OCI-LY7 (cell line): ENCODE data around the gene CCDC51. TPM values are rescaled to one million over a fixed set of nuclear protein-coding genes. Genes with fewer than 3 reads are reported as not detected.

ENCODE experiments used
- BruUV-seq: library from RNA; stranded (reverse); fragments of 400-500 nt; replicated peaks from 2 replicates; lab custom pipeline; 2021; lab: Mats Ljungman, UMichigan
- CTCF ChIA-PET: fragments of 300-600 bp; sonication (Branson Sonifier 250); formaldehyde crosslinking; loops from one replicate; lab custom pipeline; 2022; ENCODE audit warnings: antibody characterized with exemption; ENCODE audit not compliant: unreplicated experiment; lab: Charles Lee
- POLR2A ChIA-PET: fragments of 300-600 bp; sonication (Branson Sonifier 250); formaldehyde crosslinking; loops from one replicate; lab custom pipeline; 2022; ENCODE audit warnings: antibody characterized with exemption; lab: Charles Lee
- DNase-seq: peaks from one replicate; pipeline ENCODE4 v3.0.0-alpha.2; 2015; ENCODE audit warnings: low spot score
- H2AFZ ChIP-seq: fragments of 200-600 bp; sonication (generic), shearing (Covaris generic); 2 replicates; pipeline ENCODE4 v1.6.1; 2014; ENCODE audit warnings: mild to moderate bottlenecking, antibody characterized with exemption, low read length, moderate library complexity
- H3K27ac ChIP-seq: fragments of 200-600 bp; sonication (generic); 2 replicates; pipeline ENCODE4 v1.5.1; 2014; ENCODE audit warnings: mixed run types, low read depth, mild to moderate bottlenecking, moderate library complexity, low read length, inconsistent platforms; ENCODE audit not compliant: poor library complexity, severe bottlenecking
- H3K36me3 ChIP-seq: fragments of 200-600 bp; sonication (generic); 2 replicates; pipeline ENCODE4 v1.6.1; 2014; ENCODE audit warnings: mild to moderate bottlenecking, antibody characterized with exemption, low read length, moderate library complexity, mixed read lengths; ENCODE audit not compliant: insufficient read depth
- H3K4me1 ChIP-seq: fragments of 200-600 bp; sonication (generic); 2 replicates; pipeline ENCODE4 v1.5.1; 2014; ENCODE audit warnings: mild to moderate bottlenecking, low read length; ENCODE audit not compliant: insufficient read depth, poor library complexity, severe bottlenecking
- H3K4me2 ChIP-seq: fragments of 200-600 bp; sonication (generic); 2 replicates; pipeline ENCODE4 v1.6.1; 2014; ENCODE audit warnings: mild to moderate bottlenecking, low read length
- H3K4me3 ChIP-seq: fragments of 200-600 bp; sonication (generic); 2 replicates; pipeline ENCODE4 v1.5.1; 2014; ENCODE audit warnings: mild to moderate bottlenecking, low read depth, low read length; ENCODE audit not compliant: poor library complexity, severe bottlenecking
- H3K79me2 ChIP-seq: fragments of 200-600 bp; sonication (generic); 2 replicates; pipeline ENCODE4 v1.6.1; 2016; ENCODE audit warnings: low read depth, mild to moderate bottlenecking, low read length, moderate library complexity, mixed read lengths; ENCODE audit not compliant: insufficient read depth
- H3K9me2 ChIP-seq: fragments of 200-600 bp; sonication (generic); 2 replicates; pipeline ENCODE4 v1.6.1; 2016; ENCODE audit warnings: mild to moderate bottlenecking, low read length, mixed read lengths; ENCODE audit not compliant: insufficient read depth
- H3K9me3 ChIP-seq: fragments of 200-600 bp; sonication (generic); 2 replicates; pipeline ENCODE4 v1.6.1; 2014; ENCODE audit warnings: mild to moderate bottlenecking, mixed run types, low read length, mixed read lengths
- H4K20me1 ChIP-seq: fragments of 200-600 bp; sonication (generic); 2 replicates; pipeline ENCODE4 v1.6.1; 2014; ENCODE audit warnings: mild to moderate bottlenecking, antibody characterized with exemption, low read length, moderate library complexity, mixed read lengths; ENCODE audit not compliant: insufficient read depth
- EZH2phosphoT487 ChIP-seq: fragments of 200-600 bp; sonication (generic); IDR thresholded peaks from 2 replicates; pipeline ENCODE4 v1.6.1; 2018; ENCODE audit warnings: low read depth, borderline replicate concordance, mild to moderate bottlenecking, mixed run types, antibody characterized with exemption, low read length, moderate library complexity, mixed read lengths
- intact Hi-C: fragments of 100-400 bp; cut with micrococcal nuclease; formaldehyde crosslinking; loops from one replicate; pipeline ENCODE4 v1.10.0; 2022; ENCODE audit not compliant: unreplicated experiment
- total RNA-seq, 2 experiments: library from RNA; depleted of rRNA in 1 of 2; stranded (reverse); fragments of >200 nt in 1 of 2; shearing (Covaris generic) in 1 of 2; gene quantifications; 2 replicates each; pipeline ENCODE4 v1.2.3, GENCODE V29; 2014 to 2022
- TF ChIP-seq, protein P1 (sequence below): fragments of 200-600 bp; sonication (generic); conservative IDR thresholded peaks from 2 replicates; pipeline ENCODE4 v1.5.1; 2014; ENCODE audit warnings: mild to moderate bottlenecking, antibody characterized with exemption, low read length, moderate library complexity, mixed read lengths

The CCDC51 gene
- total RNA-seq, 2 experiments from 2014 or later: 23.0 to 24.9 TPM

DNA sequence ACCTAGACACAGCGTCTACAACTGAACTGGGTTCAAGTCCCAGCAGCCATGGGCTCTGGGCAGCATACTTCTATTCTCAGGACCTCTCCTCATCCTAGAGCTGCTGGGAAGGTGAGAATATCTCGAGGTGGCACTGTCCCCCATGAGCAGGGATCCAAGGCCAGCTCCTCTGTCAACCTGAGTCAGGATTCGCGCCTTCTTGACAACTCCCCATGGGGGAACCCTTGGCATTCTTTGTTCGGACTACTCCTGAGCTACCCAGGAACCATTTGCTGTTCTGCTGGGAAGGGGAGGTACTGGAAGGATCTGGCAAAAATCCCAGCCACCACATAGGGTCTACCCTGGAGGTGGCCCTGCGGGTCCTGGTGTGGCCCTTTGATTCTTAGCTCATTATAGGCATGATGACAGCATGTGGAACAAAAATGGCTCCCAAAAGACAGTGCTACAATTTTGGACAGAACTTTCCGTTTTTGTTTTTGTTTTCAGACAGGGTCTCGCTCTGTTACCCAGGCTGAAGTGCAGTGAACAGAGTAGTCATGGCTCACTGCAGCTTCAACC is 32.3 kb downstream of the CCDC51 start:
- intact Hi-C loops: loop anchor here (10.0 kb wide), 1 partner anchor 227 kb away; the partner anchor contains the start of gene SLC26A6
- no peak overlapping the region for H2AFZ ChIP-seq
- no peaks in the 10 kb centered on the region for H4K20me1 ChIP-seq
- H3K27ac ChIP-seq: no peak overlapping the region
- no peaks in the 10 kb centered on the region for H3K79me2 ChIP-seq
- ChIA-PET CTCF (interaction anchor here (1.2 kb wide), 1 partner anchor 29 kb away, joined by 3 read pairs; no protein-coding TSS in a partner anchor), POLR2A (interaction anchor here (0.6 to 0.7 kb wide), 2 partner anchors 11 to 876 kb away, joined by 3 read pairs; no protein-coding TSS in a partner anchor)
- H3K9me2 ChIP-seq: no peaks in the 10 kb centered on the region
- TF ChIP-seq, protein P1, sequence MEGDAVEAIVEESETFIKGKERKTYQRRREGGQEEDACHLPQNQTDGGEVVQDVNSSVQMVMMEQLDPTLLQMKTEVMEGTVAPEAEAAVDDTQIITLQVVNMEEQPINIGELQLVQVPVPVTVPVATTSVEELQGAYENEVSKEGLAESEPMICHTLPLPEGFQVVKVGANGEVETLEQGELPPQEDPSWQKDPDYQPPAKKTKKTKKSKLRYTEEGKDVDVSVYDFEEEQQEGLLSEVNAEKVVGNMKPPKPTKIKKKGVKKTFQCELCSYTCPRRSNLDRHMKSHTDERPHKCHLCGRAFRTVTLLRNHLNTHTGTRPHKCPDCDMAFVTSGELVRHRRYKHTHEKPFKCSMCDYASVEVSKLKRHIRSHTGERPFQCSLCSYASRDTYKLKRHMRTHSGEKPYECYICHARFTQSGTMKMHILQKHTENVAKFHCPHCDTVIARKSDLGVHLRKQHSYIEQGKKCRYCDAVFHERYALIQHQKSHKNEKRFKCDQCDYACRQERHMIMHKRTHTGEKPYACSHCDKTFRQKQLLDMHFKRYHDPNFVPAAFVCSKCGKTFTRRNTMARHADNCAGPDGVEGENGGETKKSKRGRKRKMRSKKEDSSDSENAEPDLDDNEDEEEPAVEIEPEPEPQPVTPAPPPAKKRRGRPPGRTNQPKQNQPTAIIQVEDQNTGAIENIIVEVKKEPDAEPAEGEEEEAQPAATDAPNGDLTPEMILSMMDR: no peak
- BruUV-seq: no TSS peak
- no peaks in the 10 kb centered on the region for H3K4me1 ChIP-seq
- H3K36me3 ChIP-seq: no peaks in the 10 kb centered on the region
- no peak overlapping the region for H3K4me3 ChIP-seq
- DNase-seq: no peak
- no peak overlapping the region for H3K4me2 ChIP-seq
- no peaks in the 10 kb centered on the region for H3K9me3 ChIP-seq

GRCh38 chr3:48406443-48407431 is 33.2 kb downstream of the CCDC51 start:
- Histone ChIP-seq H3K27ac (no peak overlapping the region), H3K9me3 (no peaks in the 10 kb centered on the region), H3K4me1 (no peaks in the 10 kb centered on the region), H3K36me3 (no peaks in the 10 kb centered on the region), H3K4me3 (no peak overlapping the region), H3K79me2 (no peaks in the 10 kb centered on the region), H4K20me1 (no peaks in the 10 kb centered on the region), H3K4me2 (no peak overlapping the region), H2AFZ (no peak overlapping the region), H3K9me2 (no peaks in the 10 kb centered on the region)
- CTCF ChIA-PET: interaction anchor here (1.2 kb wide), 1 partner anchor 30 kb away, joined by 3 read pairs; no protein-coding TSS in a partner anchor
- no TSS peak for BruUV-seq
- intact Hi-C loops: loop anchor here (10.0 kb wide), 1 partner anchor 228 kb away; the partner anchor contains the start of gene SLC26A6
- no peak for DNase-seq
- POLR2A ChIA-PET: interaction anchor here (0.6 kb wide), 1 partner anchor 875 kb away, joined by 3 read pairs; no protein-coding TSS in a partner anchor
- TF ChIP-seq EZH2phosphoT487: no peak
- TF ChIP-seq, protein P1: no peak
